Cortex of kidney (tissue), 1 donor: ENCODE results near the gene INPP5B.
"Not testable (repeated sequence)": the region's sequence is repeated elsewhere in the genome, so short reads cannot be mapped to it uniquely, and the experiment has no call there.

Experiments used
- DNase-seq: peaks from one replicate; lab custom pipeline; 2025; lab: John Stamatoyannopoulos, UW

Gene INPP5B

GRCh38 chr1:37914719-37915475 lies 32.0 kb downstream of the INPP5B start:
- no peak for DNase-seq

GRCh38 chr1:37911478-37911877 lies 35.4 kb downstream of the INPP5B start:
- DNase-seq, result not testable (repeated sequence)

GRCh38 chr1:37910886-37911285 lies 36.0 kb downstream of the INPP5B start:
- DNase-seq, result not testable (repeated sequence)

GRCh38 chr1:37908531-37908930 lies 38.3 kb downstream of the INPP5B start:
- DNase-seq, result not testable (repeated sequence)

- not testable (repeated sequence) for DNase-seq
Observed at GRCh38 chr1:37907416-37908125, 39.3 kb downstream of the INPP5B start.

GRCh38 chr1:37906591-37906990 lies 40.3 kb downstream of the INPP5B start:
- DNase-seq, result not testable (repeated sequence)

GRCh38 chr1:37905727-37906126 lies 41.1 kb downstream of the INPP5B start:
- no peak for DNase-seq

- DNase-seq, result not testable (repeated sequence)
Observed at GRCh38 chr1:37903921-37904320, 42.9 kb downstream of the INPP5B start.

- DNase-seq, result no peak
Observed at GRCh38 chr1:37902983-37903382, 43.9 kb downstream of the INPP5B start.

- DNase-seq, result no peak
Observed at GRCh38 chr1:37901893-37902225, 45.0 kb downstream of the INPP5B start.

GRCh38 chr1:37901191-37901892 lies 45.5 kb downstream of the INPP5B start:
- no peak for DNase-seq

GRCh38 chr1:37897563-37897962 lies 49.3 kb downstream of the INPP5B start:
- not testable (repeated sequence) for DNase-seq

GRCh38 chr1:37893673-37894072 lies 53.2 kb downstream of the INPP5B start:
- no peak for DNase-seq

GRCh38 chr1:37892151-37893047 lies 54.5 kb downstream of the INPP5B start:
- no peak for DNase-seq

GRCh38 chr1:37890378-37891014 lies 56.4 kb downstream of the INPP5B start:
- no peak for DNase-seq

- DNase-seq, result no peak
Observed at GRCh38 chr1:37888022-37888700, 58.7 kb downstream of the INPP5B start.

- DNase-seq, result no peak
Observed at GRCh38 chr1:37884145-37884544, 62.7 kb downstream of the INPP5B start.

GRCh38 chr1:37883671-37884070 lies 63.2 kb downstream of the INPP5B start:
- DNase-seq, result no peak

GRCh38 chr1:37879865-37880264 lies 67.0 kb downstream of the INPP5B start:
- no peak for DNase-seq

GRCh38 chr1:37878071-37878470 lies 68.8 kb downstream of the INPP5B start:
- no peak for DNase-seq

- no peak for DNase-seq
Observed at GRCh38 chr1:37875833-37876232, 71.0 kb downstream of the INPP5B start.
